ENCODE data around the gene TDRD7. TPM values are rescaled to one million over a fixed set of nuclear protein-coding genes. Genes with fewer than 3 reads are reported as not detected.

The TDRD7 gene
- total and polyA plus RNA-seq, 2 of the 13 experiments (the other 11 are each of a cell fraction or from before 2014, with no cell fraction given), result 9.8 to 15.5 TPM

DNA sequence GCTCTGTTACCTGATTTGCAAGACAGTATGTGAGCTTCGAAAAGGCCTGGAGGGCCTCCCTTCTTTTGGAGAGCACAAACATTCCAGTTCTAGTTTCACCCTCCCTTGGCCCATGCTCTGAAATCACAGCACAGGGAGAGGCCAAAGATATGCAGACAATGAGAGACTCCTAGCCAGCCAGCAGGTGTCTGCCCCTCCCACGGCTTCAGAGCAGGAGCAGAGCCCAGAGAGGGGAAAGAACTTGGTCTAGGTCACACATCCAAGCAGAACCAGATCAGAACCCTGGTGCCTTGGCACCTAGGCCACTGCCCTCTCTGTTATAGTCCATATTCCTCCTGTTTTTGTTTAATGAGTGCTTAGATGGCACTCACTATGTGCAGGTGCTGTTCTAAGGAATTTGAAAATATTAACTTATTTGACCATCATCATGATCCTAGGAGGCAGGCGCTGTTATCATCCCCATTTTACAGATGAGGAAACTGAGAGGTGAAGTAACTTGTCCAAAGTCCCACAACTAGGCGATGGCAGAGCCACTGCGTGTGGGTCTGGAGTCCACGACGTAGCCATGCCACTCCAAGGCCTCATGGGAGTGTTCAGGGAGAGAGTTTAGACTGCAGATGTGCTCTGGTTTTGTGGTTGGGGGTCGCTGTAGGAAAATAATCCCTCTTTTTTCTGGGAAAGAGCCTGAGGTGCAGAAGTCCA lies 116.8 kb downstream of the TDRD7 start (continued):
- TF ChIP-seq, protein P1, sequence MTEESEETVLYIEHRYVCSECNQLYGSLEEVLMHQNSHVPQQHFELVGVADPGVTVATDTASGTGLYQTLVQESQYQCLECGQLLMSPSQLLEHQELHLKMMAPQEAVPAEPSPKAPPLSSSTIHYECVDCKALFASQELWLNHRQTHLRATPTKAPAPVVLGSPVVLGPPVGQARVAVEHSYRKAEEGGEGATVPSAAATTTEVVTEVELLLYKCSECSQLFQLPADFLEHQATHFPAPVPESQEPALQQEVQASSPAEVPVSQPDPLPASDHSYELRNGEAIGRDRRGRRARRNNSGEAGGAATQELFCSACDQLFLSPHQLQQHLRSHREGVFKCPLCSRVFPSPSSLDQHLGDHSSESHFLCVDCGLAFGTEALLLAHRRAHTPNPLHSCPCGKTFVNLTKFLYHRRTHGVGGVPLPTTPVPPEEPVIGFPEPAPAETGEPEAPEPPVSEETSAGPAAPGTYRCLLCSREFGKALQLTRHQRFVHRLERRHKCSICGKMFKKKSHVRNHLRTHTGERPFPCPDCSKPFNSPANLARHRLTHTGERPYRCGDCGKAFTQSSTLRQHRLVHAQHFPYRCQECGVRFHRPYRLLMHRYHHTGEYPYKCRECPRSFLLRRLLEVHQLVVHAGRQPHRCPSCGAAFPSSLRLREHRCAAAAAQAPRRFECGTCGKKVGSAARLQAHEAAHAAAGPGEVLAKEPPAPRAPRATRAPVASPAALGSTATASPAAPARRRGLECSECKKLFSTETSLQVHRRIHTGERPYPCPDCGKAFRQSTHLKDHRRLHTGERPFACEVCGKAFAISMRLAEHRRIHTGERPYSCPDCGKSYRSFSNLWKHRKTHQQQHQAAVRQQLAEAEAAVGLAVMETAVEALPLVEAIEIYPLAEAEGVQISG (CRISPR knock-in tag; IDR thresholded peaks at IDR 0.05), result no peak
- peak; percentile 37; the same call in 1 of the 2 replicates for TF ChIP-seq ZMYM3 (CRISPR knock-in tag; IDR thresholded peaks at IDR 0.05)
- no peak for TF ChIP-seq ZNF3 (CRISPR knock-in tag; IDR thresholded peaks at IDR 0.05)
- TF ChIP-seq, protein P2, sequence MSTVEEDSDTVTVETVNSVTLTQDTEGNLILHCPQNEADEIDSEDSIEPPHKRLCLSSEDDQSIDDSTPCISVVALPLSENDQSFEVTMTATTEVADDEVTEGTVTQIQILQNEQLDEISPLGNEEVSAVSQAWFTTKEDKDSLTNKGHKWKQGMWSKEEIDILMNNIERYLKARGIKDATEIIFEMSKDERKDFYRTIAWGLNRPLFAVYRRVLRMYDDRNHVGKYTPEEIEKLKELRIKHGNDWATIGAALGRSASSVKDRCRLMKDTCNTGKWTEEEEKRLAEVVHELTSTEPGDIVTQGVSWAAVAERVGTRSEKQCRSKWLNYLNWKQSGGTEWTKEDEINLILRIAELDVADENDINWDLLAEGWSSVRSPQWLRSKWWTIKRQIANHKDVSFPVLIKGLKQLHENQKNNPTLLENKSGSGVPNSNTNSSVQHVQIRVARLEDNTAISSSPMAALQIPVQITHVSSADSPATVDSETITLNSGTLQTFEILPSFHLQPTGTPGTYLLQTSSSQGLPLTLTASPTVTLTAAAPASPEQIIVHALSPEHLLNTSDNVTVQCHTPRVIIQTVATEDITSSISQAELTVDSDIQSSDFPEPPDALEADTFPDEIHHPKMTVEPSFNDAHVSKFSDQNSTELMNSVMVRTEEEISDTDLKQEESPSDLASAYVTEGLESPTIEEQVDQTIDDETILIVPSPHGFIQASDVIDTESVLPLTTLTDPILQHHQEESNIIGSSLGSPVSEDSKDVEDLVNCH (CRISPR knock-in tag; IDR thresholded peaks at IDR 0.05), result no peak

DNA sequence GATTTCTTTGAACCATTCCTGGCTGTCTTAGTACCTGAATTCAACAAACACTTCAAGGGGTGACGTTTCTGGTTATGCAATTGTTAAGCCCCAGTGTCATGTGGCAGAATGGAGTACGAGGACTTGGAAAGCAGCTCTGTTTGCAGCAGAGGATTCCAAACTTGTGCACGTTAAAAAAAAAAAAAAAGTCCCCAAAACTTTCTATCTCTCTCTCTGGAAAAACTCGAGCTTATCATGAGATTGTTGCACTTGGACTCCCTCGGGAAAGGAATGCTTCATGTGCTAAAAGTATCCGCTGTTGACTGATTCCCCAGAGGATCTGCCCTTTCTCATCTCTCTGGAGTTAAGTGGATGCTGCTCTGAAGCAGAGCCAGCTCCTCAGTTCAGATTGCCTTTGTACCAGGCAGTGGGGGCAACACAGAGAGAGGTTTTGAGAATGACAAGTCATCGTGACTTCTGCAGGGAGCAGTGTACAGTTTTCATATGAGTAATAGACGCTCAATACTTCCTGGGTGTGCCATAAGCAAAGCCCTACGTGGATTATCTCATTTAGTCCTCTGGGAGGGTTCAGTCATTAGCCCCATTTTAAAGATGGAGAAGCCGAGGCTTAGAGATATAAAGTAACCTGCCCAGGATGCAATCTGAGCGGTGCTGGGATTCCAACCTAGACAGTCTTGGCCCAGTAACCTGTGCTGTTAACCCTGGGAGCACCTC lies 117.6 kb downstream of the TDRD7 start:
- H3K4me1 ChIP-seq (ENCODE audit: insufficient read depth, low read length), result no peaks in the 10 kb centered on the region
- BruUV-seq (replicated peaks), result no TSS peak

More for the DNA sequence above, 117.6 kb downstream of the TDRD7 start:
- Histone ChIP-seq H3K79me2 (ENCODE audit: insufficient read depth, low read length) (no peaks in the 10 kb centered on the region), H2AFZ (ENCODE audit: low read length) (no peak overlapping the region), H3K27ac (ENCODE audit: extremely low read length, insufficient read depth, low read length) (no peak overlapping the region), H3K36me3 (replicated peaks in 1 of 2; ENCODE audit: control insufficient read depth in 1 of 2, insufficient read depth in 2 of 2, low read length in 2 of 2) (no peaks in the 10 kb centered on the region), H3K9me3 (ENCODE audit: low read length) (no peaks in the 10 kb centered on the region), H3K27me3 (ENCODE audit: control insufficient read depth in 1 of 2, insufficient read depth in 2 of 2, low read length in 2 of 2) (peaks cover 0 to 38% of the 10 kb centered on the region in 2 experiments; a peak in 2 of 5 replicates), H3K4me2 (ENCODE audit: low read depth, low read length) (no peak overlapping the region), H3K9ac (ENCODE audit: insufficient read depth, low read depth, low read length) (no peak overlapping the region), H3K4me3 (replicated peaks in 1 of 3; ENCODE audit: insufficient read depth in 1 of 3, low read depth in 2 of 3, low read length in 3 of 3) (no peak overlapping the region), H4K20me1 (ENCODE audit: insufficient read depth, low read length) (no peaks in the 10 kb centered on the region)
- intact Hi-C loops (cut with micrococcal nuclease; ENCODE audit: unreplicated experiment), result no loop called here
- WGBS (ENCODE audit: low lambda C conversion rate), result 27% methylated on average over 11 of the region's 11 CpGs
- in situ Hi-C loops (cut with HindIII; ENCODE audit: extremely low pct_ligation_motif_present, low pct_unique_long_range_greater_than_20kb), result no loop called here
- DNase-seq (ENCODE audit: low spot score) (no peak), FAIRE-seq (no peak), ATAC-seq (no peak)
- ChIA-PET POLR2A (no interaction called here), CTCF (ENCODE audit: low intra/inter-chr PET ratio, low total read pairs) (no interaction called here)
- no peak for TF ChIP-seq THYN1 (CRISPR knock-in tag; IDR thresholded peaks at IDR 0.05; ENCODE audit: borderline replicate concordance, low read depth)
- peak; percentile 42; the same call in 1 of the 2 replicates for TF ChIP-seq NFE2L2 (IDR thresholded peaks at IDR 0.05; ENCODE audit: low read length)

All from HepG2 (cell line).